Measurements from ENCODE around the gene THRAP3. TPM values are rescaled to one million over a fixed set of nuclear protein-coding genes. Genes with fewer than 3 reads are reported as not detected.

THRAP3 gene
- total and polyA plus RNA-seq, 9 of the 15 experiments (the other 6 are each of a cell fraction or from before 2014, with no cell fraction given), result 66.2 to 135 (median 113) TPM

- TF ChIP-seq ZNF407 (IDR thresholded peaks at IDR 0.05; ENCODE audit: low read depth) (0 out of 2 replicates have a peak, but pooled peaks have one; percentile 12), ZNF512 (tag; IDR thresholded peaks at IDR 0.05) (no peak), HDAC8 (tag; IDR thresholded peaks at IDR 0.05) (0 out of 2 replicates have a peak, but pooled peaks have one; percentile 29), MTA3 (IDR thresholded peaks at IDR 0.05; ENCODE audit: borderline replicate concordance) (no peak), BHLHE40 (IDR thresholded peaks at IDR 0.05; ENCODE audit: low read length) (no peak; the same call in 1 of the 2 replicates), ZC3H4 (CRISPR knock-in tag; IDR thresholded peaks at IDR 0.05; ENCODE audit: borderline replicate concordance) (peak; percentile 56; the same call in 1 of the 2 replicates), ZEB2 (IDR thresholded peaks at IDR 0.05) (no peak), HMGN3 (IDR thresholded peaks at IDR 0.05; ENCODE audit: borderline replicate concordance, extremely low read depth, insufficient read length, low read depth, low read length) (no peak), DMBX1 (CRISPR knock-in tag; IDR thresholded peaks at IDR 0.05; ENCODE audit: borderline replicate concordance) (no peak), ATF6 (CRISPR knock-in tag; IDR thresholded peaks at IDR 0.05) (no peak), FUS (optimal IDR thresholded peaks at IDR 0.05; ENCODE audit: low read depth, low read length) (no peak), ZNF347 (CRISPR knock-in tag; IDR thresholded peaks at IDR 0.05; ENCODE audit: low read depth) (no peak), ZNF668 (CRISPR knock-in tag; IDR thresholded peaks at IDR 0.05) (no peak), ZNF444 (CRISPR knock-in tag; IDR thresholded peaks at IDR 0.05) (peak; percentile 79), HMBOX1 (IDR thresholded peaks at IDR 0.05) (peak; percentile 57; the same call in 1 of the 2 replicates), CBFB (CRISPR knock-in tag; IDR thresholded peaks at IDR 0.05) (no peak)
Measured at GRCh38 chr1:36223381-36223995, 755 bp upstream of the THRAP3 start (continued).

Data from K562 (cell line).